OCI-LY7 (cell line): ENCODE data around the gene EYA2. TPM values are rescaled to one million over a fixed set of nuclear protein-coding genes. Genes with fewer than 3 reads are reported as not detected.

ENCODE experiments used
- BruUV-seq: library from RNA; stranded (reverse); fragments of 400-500 nt; replicated peaks from 2 replicates; lab custom pipeline; 2021; lab: Mats Ljungman, UMichigan
- CTCF ChIA-PET: fragments of 300-600 bp; sonication (Branson Sonifier 250); formaldehyde crosslinking; loops from one replicate; lab custom pipeline; 2022; ENCODE audit warnings: antibody characterized with exemption; ENCODE audit not compliant: unreplicated experiment; lab: Charles Lee
- POLR2A ChIA-PET: fragments of 300-600 bp; sonication (Branson Sonifier 250); formaldehyde crosslinking; loops from one replicate; lab custom pipeline; 2022; ENCODE audit warnings: antibody characterized with exemption; lab: Charles Lee
- DNase-seq: peaks from one replicate; pipeline ENCODE4 v3.0.0-alpha.2; 2015; ENCODE audit warnings: low spot score
- H2AFZ ChIP-seq: fragments of 200-600 bp; sonication (generic), shearing (Covaris generic); 2 replicates; pipeline ENCODE4 v1.6.1; 2014; ENCODE audit warnings: mild to moderate bottlenecking, antibody characterized with exemption, low read length, moderate library complexity
- H3K27ac ChIP-seq: fragments of 200-600 bp; sonication (generic); 2 replicates; pipeline ENCODE4 v1.5.1; 2014; ENCODE audit warnings: mixed run types, low read depth, mild to moderate bottlenecking, moderate library complexity, low read length, inconsistent platforms; ENCODE audit not compliant: poor library complexity, severe bottlenecking
- H3K36me3 ChIP-seq: fragments of 200-600 bp; sonication (generic); 2 replicates; pipeline ENCODE4 v1.6.1; 2014; ENCODE audit warnings: mild to moderate bottlenecking, antibody characterized with exemption, low read length, moderate library complexity, mixed read lengths; ENCODE audit not compliant: insufficient read depth
- H3K4me1 ChIP-seq: fragments of 200-600 bp; sonication (generic); 2 replicates; pipeline ENCODE4 v1.5.1; 2014; ENCODE audit warnings: mild to moderate bottlenecking, low read length; ENCODE audit not compliant: insufficient read depth, poor library complexity, severe bottlenecking
- H3K4me2 ChIP-seq: fragments of 200-600 bp; sonication (generic); 2 replicates; pipeline ENCODE4 v1.6.1; 2014; ENCODE audit warnings: mild to moderate bottlenecking, low read length
- H3K4me3 ChIP-seq: fragments of 200-600 bp; sonication (generic); 2 replicates; pipeline ENCODE4 v1.5.1; 2014; ENCODE audit warnings: mild to moderate bottlenecking, low read depth, low read length; ENCODE audit not compliant: poor library complexity, severe bottlenecking
- H3K79me2 ChIP-seq: fragments of 200-600 bp; sonication (generic); 2 replicates; pipeline ENCODE4 v1.6.1; 2016; ENCODE audit warnings: low read depth, mild to moderate bottlenecking, low read length, moderate library complexity, mixed read lengths; ENCODE audit not compliant: insufficient read depth
- H3K9me2 ChIP-seq: fragments of 200-600 bp; sonication (generic); 2 replicates; pipeline ENCODE4 v1.6.1; 2016; ENCODE audit warnings: mild to moderate bottlenecking, low read length, mixed read lengths; ENCODE audit not compliant: insufficient read depth
- H3K9me3 ChIP-seq: fragments of 200-600 bp; sonication (generic); 2 replicates; pipeline ENCODE4 v1.6.1; 2014; ENCODE audit warnings: mild to moderate bottlenecking, mixed run types, low read length, mixed read lengths
- H4K20me1 ChIP-seq: fragments of 200-600 bp; sonication (generic); 2 replicates; pipeline ENCODE4 v1.6.1; 2014; ENCODE audit warnings: mild to moderate bottlenecking, antibody characterized with exemption, low read length, moderate library complexity, mixed read lengths; ENCODE audit not compliant: insufficient read depth
- EZH2phosphoT487 ChIP-seq: fragments of 200-600 bp; sonication (generic); IDR thresholded peaks from 2 replicates; pipeline ENCODE4 v1.6.1; 2018; ENCODE audit warnings: low read depth, borderline replicate concordance, mild to moderate bottlenecking, mixed run types, antibody characterized with exemption, low read length, moderate library complexity, mixed read lengths
- intact Hi-C: fragments of 100-400 bp; cut with micrococcal nuclease; formaldehyde crosslinking; loops from one replicate; pipeline ENCODE4 v1.10.0; 2022; ENCODE audit not compliant: unreplicated experiment
- total RNA-seq, 2 experiments: library from RNA; depleted of rRNA in 1 of 2; stranded (reverse); fragments of >200 nt in 1 of 2; shearing (Covaris generic) in 1 of 2; gene quantifications; 2 replicates each; pipeline ENCODE4 v1.2.3, GENCODE V29; 2014 to 2022
- TF ChIP-seq, protein P1 (sequence below): fragments of 200-600 bp; sonication (generic); conservative IDR thresholded peaks from 2 replicates; pipeline ENCODE4 v1.5.1; 2014; ENCODE audit warnings: mild to moderate bottlenecking, antibody characterized with exemption, low read length, moderate library complexity, mixed read lengths

Gene EYA2
- total RNA-seq, 2 experiments from 2014 or later: not detected

DNA sequence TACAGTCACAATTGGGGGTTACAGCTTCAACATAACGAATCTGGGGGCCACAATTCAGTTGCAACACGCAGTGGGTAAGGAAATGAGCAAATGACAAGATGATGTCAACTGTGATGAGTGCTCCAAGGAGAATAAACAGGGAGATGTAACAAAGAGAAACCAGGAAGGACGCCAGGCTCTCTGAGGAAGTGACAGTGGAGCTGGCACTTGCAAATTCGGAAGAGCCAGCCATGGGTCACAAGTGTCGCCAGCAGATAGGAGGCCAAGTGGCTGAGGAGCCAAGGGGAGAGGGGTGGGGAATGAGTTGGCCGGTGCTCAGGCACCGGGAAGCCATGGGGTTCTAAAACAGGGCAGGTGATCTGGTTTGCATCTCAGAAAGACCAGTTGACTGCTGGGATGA lies 136.4 kb downstream of the EYA2 start:
- Histone ChIP-seq H3K79me2 (no peaks in the 10 kb centered on the region), H4K20me1 (no peaks in the 10 kb centered on the region), H3K9me3 (no peaks in the 10 kb centered on the region), H3K27ac (no peak overlapping the region), H3K4me3 (no peak overlapping the region), H2AFZ (no peak overlapping the region), H3K4me1 (no peaks in the 10 kb centered on the region), H3K9me2 (no peaks in the 10 kb centered on the region), H3K4me2 (no peak overlapping the region), H3K36me3 (no peaks in the 10 kb centered on the region)
- no peak for DNase-seq
- CTCF ChIA-PET: no interaction called here
- POLR2A ChIA-PET: no interaction called here
- TF ChIP-seq, protein P1, sequence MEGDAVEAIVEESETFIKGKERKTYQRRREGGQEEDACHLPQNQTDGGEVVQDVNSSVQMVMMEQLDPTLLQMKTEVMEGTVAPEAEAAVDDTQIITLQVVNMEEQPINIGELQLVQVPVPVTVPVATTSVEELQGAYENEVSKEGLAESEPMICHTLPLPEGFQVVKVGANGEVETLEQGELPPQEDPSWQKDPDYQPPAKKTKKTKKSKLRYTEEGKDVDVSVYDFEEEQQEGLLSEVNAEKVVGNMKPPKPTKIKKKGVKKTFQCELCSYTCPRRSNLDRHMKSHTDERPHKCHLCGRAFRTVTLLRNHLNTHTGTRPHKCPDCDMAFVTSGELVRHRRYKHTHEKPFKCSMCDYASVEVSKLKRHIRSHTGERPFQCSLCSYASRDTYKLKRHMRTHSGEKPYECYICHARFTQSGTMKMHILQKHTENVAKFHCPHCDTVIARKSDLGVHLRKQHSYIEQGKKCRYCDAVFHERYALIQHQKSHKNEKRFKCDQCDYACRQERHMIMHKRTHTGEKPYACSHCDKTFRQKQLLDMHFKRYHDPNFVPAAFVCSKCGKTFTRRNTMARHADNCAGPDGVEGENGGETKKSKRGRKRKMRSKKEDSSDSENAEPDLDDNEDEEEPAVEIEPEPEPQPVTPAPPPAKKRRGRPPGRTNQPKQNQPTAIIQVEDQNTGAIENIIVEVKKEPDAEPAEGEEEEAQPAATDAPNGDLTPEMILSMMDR: no peak
- TF ChIP-seq EZH2phosphoT487: no peak
- intact Hi-C loops: no loop called here
- no TSS peak for BruUV-seq

DNA sequence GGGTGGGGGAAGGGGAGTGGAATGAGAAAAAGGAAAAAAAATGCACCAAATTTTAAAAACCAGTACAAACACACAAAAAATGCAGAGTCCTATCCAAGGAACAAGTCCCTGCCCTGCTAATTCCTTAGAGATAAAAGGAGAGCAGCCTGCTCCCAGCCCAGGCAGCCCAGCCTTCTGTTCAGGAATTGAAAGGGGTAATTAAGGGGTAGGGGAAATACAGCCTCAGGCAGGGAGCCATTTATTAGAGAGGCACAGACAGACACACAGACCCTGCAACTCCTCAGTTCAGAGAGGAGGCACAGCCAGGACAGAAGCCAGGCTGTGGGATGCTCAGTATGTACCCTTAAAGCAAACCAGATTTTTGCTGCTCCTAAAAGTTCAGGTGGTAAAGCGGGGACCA lies 137.2 kb downstream of the EYA2 start:
- intact Hi-C loops: no loop called here
- POLR2A ChIA-PET: no interaction called here

GRCh38 chr20:47032933-47033578 lies 138.4 kb downstream of the EYA2 start:
- intact Hi-C loops: no loop called here
- Histone ChIP-seq H3K9me3 (no peaks in the 10 kb centered on the region), H3K27ac (no peak overlapping the region), H3K36me3 (no peaks in the 10 kb centered on the region), H3K4me3 (no peak overlapping the region), H3K4me1 (no peaks in the 10 kb centered on the region), H3K79me2 (no peaks in the 10 kb centered on the region), H3K9me2 (no peaks in the 10 kb centered on the region), H2AFZ (no peak overlapping the region), H4K20me1 (no peaks in the 10 kb centered on the region), H3K4me2 (no peak overlapping the region)
- TF ChIP-seq, protein P1: no peak
- no peak for TF ChIP-seq EZH2phosphoT487
- POLR2A ChIA-PET: interaction anchor here (0.6 kb wide), 1 partner anchor 10 kb away, joined by 4 read pairs; no protein-coding TSS in a partner anchor
- DNase-seq: no peak
- no TSS peak for BruUV-seq
- CTCF ChIA-PET: no interaction called here

More for the DNA sequence above, 137.2 kb downstream of the EYA2 start:
- no peak overlapping the region for H3K4me3 ChIP-seq
- CTCF ChIA-PET: no interaction called here
- no peaks in the 10 kb centered on the region for H3K36me3 ChIP-seq
- H2AFZ ChIP-seq: no peak overlapping the region
- BruUV-seq: no TSS peak
- no peaks in the 10 kb centered on the region for H4K20me1 ChIP-seq
- no peak overlapping the region for H3K4me2 ChIP-seq
- H3K4me1 ChIP-seq: no peaks in the 10 kb centered on the region
- H3K79me2 ChIP-seq: no peaks in the 10 kb centered on the region
- TF ChIP-seq EZH2phosphoT487: no peak
- TF ChIP-seq, protein P1: no peak
- no peaks in the 10 kb centered on the region for H3K9me2 ChIP-seq
- DNase-seq: no peak
- H3K27ac ChIP-seq: no peak overlapping the region
- no peaks in the 10 kb centered on the region for H3K9me3 ChIP-seq
